Activated naive CD8-positive, alpha-beta T cell treated with anti-CD3 and anti-CD28 coated beads, Interleukin-2, amount 50 U/mL, for 16 hours (primary cell): ENCODE results near the gene SYNDIG1.

Experiments used
- DNase-seq: peaks from one replicate; pipeline ENCODE4 v3.0.0-alpha.2; 2020; ENCODE audit warnings: low read depth, low spot score

SYNDIG1 gene

GRCh38 chr20:24708411-24709295 is 239.2 kb downstream of the SYNDIG1 start:
- DNase-seq, result no peak
